HCT116 (cell line): ENCODE data around the gene AP3B1. TPM values are rescaled to one million over a fixed set of nuclear protein-coding genes. Genes with fewer than 3 reads are reported as not detected.

Source experiments
- ATAC-seq: fragments of 200-7000 bp; cut with Tn5 transposase; 2 replicates; pipeline ENCODE4 v1.9.1; 2020; ENCODE audit warnings: mild to moderate bottlenecking, moderate library complexity
- BruUV-seq: library from RNA; stranded (reverse); fragments of 400-500 nt; replicated peaks from 2 replicates; lab custom pipeline; 2021; lab: Mats Ljungman, UMichigan
- CTCF ChIA-PET: fragments of 300-600 bp; sonication (Branson Sonifier 250); formaldehyde crosslinking; loops from one replicate; lab custom pipeline; 2021; ENCODE audit warnings: antibody characterized with exemption; lab: Charles Lee
- POLR2A ChIA-PET: fragments of 300-600, 350-600 bp; sonication (Branson Sonifier 250); formaldehyde crosslinking; loops from one replicate; lab custom pipeline; 2021; ENCODE audit warnings: antibody characterized with exemption; lab: Charles Lee
- RAD21 ChIA-PET, 2 experiments: fragments of 300-600 bp; sonication (Branson Sonifier 250); formaldehyde crosslinking; loops; one replicate each; lab custom pipeline; 2023; ENCODE audit warnings: low total read pairs in 2 of 2; ENCODE audit not compliant: uncharacterized antibody in 2 of 2, unreplicated experiment in 2 of 2, low non-redundant PET in 1 of 2; lab: Charles Lee
- DNase-seq: peaks from one replicate; pipeline ENCODE4 v3.0.0-alpha.2; 2010; ENCODE audit warnings: low read depth, low spot score
- H2AFZ ChIP-seq: fragments of 200-600 bp; shearing (Covaris generic), sonication (generic); 2 replicates; pipeline ENCODE4 v1.6.1; 2017; ENCODE audit warnings: low read depth, mixed run types, mixed read lengths, antibody characterized with exemption, low read length; ENCODE audit not compliant: poor library complexity, severe bottlenecking
- H3K27ac ChIP-seq: 2 replicates; pipeline ENCODE4 v1.5.1; 2012; ENCODE audit warnings: low read depth, low read length
- H3K27me3 ChIP-seq: fragments of 200-600 bp; sonication (generic); 2 replicates; pipeline ENCODE4 v1.6.1; 2016; ENCODE audit warnings: mixed run types, low read length, mixed read lengths; ENCODE audit not compliant: insufficient read depth
- H3K36me3 ChIP-seq, 2 experiments: fragments of 200-500 bp in 1 of 2; fragments of 200-600 bp in 1 of 2; sonication (Bioruptor generic) in 1 of 2; sonication (generic) in 1 of 2; 2 replicates each; pipeline versions ENCODE4 v1.5.1 to v1.6.1; 2014 to 2016; ENCODE audit warnings: low read length in 2 of 2, inconsistent platforms in 1 of 2, mixed read lengths in 1 of 2, mixed run types in 1 of 2; ENCODE audit not compliant: insufficient read depth in 2 of 2, control insufficient read depth in 1 of 2
- H3K4me1 ChIP-seq, 2 experiments: fragments of 200-600 bp in 1 of 2; sonication (generic) in 1 of 2; 2 replicates each; pipeline versions ENCODE4 v1.5.1 to v1.6.1; 2012 to 2017; ENCODE audit warnings: low read length in 2 of 2, inconsistent platforms in 1 of 2, mild to moderate bottlenecking in 1 of 2, mixed read lengths in 1 of 2, mixed run types in 1 of 2, moderate library complexity in 1 of 2; ENCODE audit not compliant: insufficient read depth in 2 of 2, control insufficient read depth in 1 of 2
- H3K4me2 ChIP-seq: fragments of 200-600 bp; sonication (generic); 2 replicates; pipeline ENCODE4 v1.6.1; 2017; ENCODE audit warnings: mixed run types, low read length, mixed read lengths
- H3K4me3 ChIP-seq, 2 experiments: fragments of 200-600 bp in 1 of 2; sonication (generic) in 1 of 2; replicated peaks in 1 of 2; 2 replicates each; pipeline ENCODE4 v1.5.1; 2011 to 2016; ENCODE audit warnings: low read length in 2 of 2, control low read depth in 1 of 2, low read depth in 1 of 2, mild to moderate bottlenecking in 1 of 2, mixed read lengths in 1 of 2, mixed run types in 1 of 2
- H3K79me2 ChIP-seq: fragments of 200-600 bp; sonication (generic); 2 replicates; pipeline ENCODE4 v1.6.1; 2017; ENCODE audit warnings: mild to moderate bottlenecking, mixed run types, low read length, moderate library complexity, mixed read lengths; ENCODE audit not compliant: insufficient read depth
- H3K9ac ChIP-seq: fragments of 200-600 bp; sonication (generic); 2 replicates; pipeline ENCODE4 v1.6.1; 2016; ENCODE audit warnings: low read length, mixed read lengths
- H3K9me2 ChIP-seq: fragments of 200-600 bp; sonication (generic), shearing (Covaris generic); 2 replicates; pipeline ENCODE4 v1.6.1; 2017; ENCODE audit warnings: mixed run types, mild to moderate bottlenecking, moderate library complexity; ENCODE audit not compliant: insufficient read depth
- H3K9me3 ChIP-seq, 2 experiments: fragments of 200-500 bp in 1 of 2; fragments of 200-600 bp in 1 of 2; sonication (Bioruptor generic) in 1 of 2; sonication (generic) in 1 of 2; 2 replicates each; pipeline ENCODE4 v1.6.1; 2014 to 2017; ENCODE audit warnings: low read length in 2 of 2, mixed read lengths in 2 of 2, inconsistent platforms in 1 of 2, low read depth in 1 of 2, mild to moderate bottlenecking in 1 of 2, mixed run types in 1 of 2, moderate library complexity in 1 of 2; ENCODE audit not compliant: control insufficient read depth in 1 of 2, insufficient read depth in 1 of 2
- H4K20me1 ChIP-seq: fragments of 200-600 bp; sonication (generic), shearing (Covaris generic); 2 replicates; pipeline ENCODE4 v1.6.1; 2017; ENCODE audit warnings: mixed run types, mild to moderate bottlenecking, moderate library complexity; ENCODE audit not compliant: insufficient read depth
- CEBPB ChIP-seq: IDR thresholded peaks from 2 replicates; pipeline ENCODE4 v1.6.1; 2012; ENCODE audit warnings: low read depth
- EGR1 ChIP-seq: IDR thresholded peaks from 2 replicates; pipeline ENCODE4 v1.6.1; 2012; ENCODE audit warnings: low read depth
- EZH2 ChIP-seq: fragments of 200-600 bp; sonication (generic); IDR thresholded peaks from 2 replicates; pipeline ENCODE4 v1.6.1; 2017; ENCODE audit warnings: antibody characterized with exemption, mixed run types
- EZH2phosphoT487 ChIP-seq: fragments of 200-600 bp; IDR thresholded peaks from 2 replicates; pipeline ENCODE4 v1.6.1; 2018; ENCODE audit warnings: antibody characterized with exemption, borderline replicate concordance
- FOSL1 ChIP-seq: IDR thresholded peaks from 2 replicates; pipeline ENCODE4 v1.6.1; 2012; ENCODE audit warnings: low read depth
- JUND ChIP-seq: IDR thresholded peaks from 2 replicates; pipeline ENCODE4 v1.6.1; 2012
- POLR2A ChIP-seq: IDR thresholded peaks from 2 replicates; pipeline ENCODE4 v1.7.0; 2011; ENCODE audit warnings: borderline replicate concordance; ENCODE audit not compliant: insufficient read depth, insufficient read length; ENCODE audit errors: extremely low read depth
- RAD21 ChIP-seq: IDR thresholded peaks from 2 replicates; pipeline ENCODE4 v1.6.1; 2012; ENCODE audit warnings: low read depth, mild to moderate bottlenecking
- SIN3A ChIP-seq: IDR thresholded peaks from 2 replicates; pipeline ENCODE4 v1.6.1; 2012; ENCODE audit warnings: low read depth
- SRF ChIP-seq: IDR thresholded peaks from 2 replicates; pipeline ENCODE4 v1.6.1; 2012; ENCODE audit warnings: low read depth
- TCF7L2 ChIP-seq: IDR thresholded peaks from 2 replicates; pipeline ENCODE4 v1.7.0; 2011; ENCODE audit warnings: borderline replicate concordance, inconsistent platforms; ENCODE audit not compliant: insufficient read depth, insufficient read length; ENCODE audit errors: extremely low read depth
- YY1 ChIP-seq: IDR thresholded peaks from 2 replicates; pipeline ENCODE4 v1.6.1; 2011; ENCODE audit warnings: low read length, low read depth, moderate library complexity, mild to moderate bottlenecking; ENCODE audit not compliant: insufficient replicate concordance; ENCODE audit errors: extremely low read depth
- ZFX ChIP-seq: fragments of 450-650 bp; IDR thresholded peaks from 2 replicates; pipeline ENCODE4 v1.6.1; 2017
- ZNF274 ChIP-seq: fragments of 200-500 bp; sonication (Bioruptor generic); IDR thresholded peaks from 2 replicates; pipeline ENCODE4 v1.6.1; 2014; ENCODE audit warnings: mild to moderate bottlenecking, low read depth, low read length, inconsistent platforms
- intact Hi-C: fragments of 100-400 bp; cut with micrococcal nuclease; formaldehyde crosslinking; loops from 2 replicates; pipeline ENCODE4 v1.10.0; 2022
- total RNA-seq: library from RNA; stranded (reverse); gene quantifications from one replicate; pipeline ENCODE4 v1.2.1, GENCODE V29; 2021; ENCODE audit not compliant: unreplicated experiment
- TF ChIP-seq, protein P1 (sequence below): IDR thresholded peaks from 2 replicates; pipeline ENCODE4 v1.6.1; 2011; ENCODE audit warnings: mild to moderate bottlenecking, low read length, moderate library complexity; ENCODE audit not compliant: insufficient replicate concordance; ENCODE audit errors: extremely low read depth

Gene AP3B1
- total RNA-seq, 1 experiment from 2014 or later = 54.5 TPM

DNA sequence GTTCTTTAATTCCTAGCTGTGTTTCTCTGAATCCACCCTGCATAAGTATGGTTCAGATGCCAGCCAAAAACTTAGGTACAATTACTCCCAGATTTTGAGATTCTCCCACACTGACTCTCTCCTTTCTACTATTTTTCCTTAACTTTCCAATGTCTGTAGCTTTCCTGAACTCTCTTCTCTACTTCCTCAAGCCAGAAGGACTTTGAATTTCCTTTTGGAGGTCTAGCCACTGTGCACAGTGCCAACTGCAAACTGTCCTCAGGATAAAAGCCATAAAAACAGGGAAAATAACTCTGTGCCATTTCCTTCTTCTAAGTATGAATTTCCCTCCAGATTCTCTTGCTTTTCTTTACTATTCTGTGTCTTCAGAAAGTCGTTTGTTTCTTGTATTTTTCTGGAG lies 157.2 kb downstream of the AP3B1 start:
- CTCF ChIA-PET = interaction anchor here (1.6 kb wide), 1 partner anchor 9 kb away, joined by 8 read pairs; no protein-coding TSS in a partner anchor
- Histone ChIP-seq H3K27me3 (no peaks in the 10 kb centered on the region), H3K27ac (no peak overlapping the region)

DNA sequence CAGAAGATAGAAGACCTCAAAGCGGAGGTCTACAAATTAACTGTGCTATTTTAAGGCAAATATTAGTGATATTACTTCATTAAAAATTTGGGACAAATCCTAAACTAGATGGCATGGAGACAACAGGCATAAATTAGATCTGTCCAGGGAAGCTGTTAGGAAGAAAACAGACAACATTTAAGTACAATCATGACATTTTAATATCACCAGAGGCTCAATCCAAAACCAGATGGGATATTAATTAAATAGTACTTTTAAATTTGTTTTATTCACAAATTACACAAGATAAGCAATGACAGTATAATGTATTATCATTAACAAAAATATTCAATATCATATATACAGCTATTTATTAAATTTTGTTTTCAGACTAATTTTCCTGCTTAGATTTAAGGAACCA lies 161.1 kb downstream of the AP3B1 start:
- RAD21 ChIA-PET = no interaction called here

More for the DNA sequence above, 157.2 kb downstream of the AP3B1 start:
- Histone ChIP-seq H3K9me2 (no peaks in the 10 kb centered on the region), H3K9me3 (no peaks in the 10 kb centered on the region), H3K4me3 (no peak overlapping the region), H3K79me2 (no peaks in the 10 kb centered on the region), H3K4me1 (no peaks in the 10 kb centered on the region), H4K20me1 (no peaks in the 10 kb centered on the region), H3K36me3 (0 out of 4 replicates have a peak, but pooled peaks cover 3 to 5% of the 10 kb centered on the region in 2 experiments), H3K9ac (no peak overlapping the region), H3K4me2 (no peak overlapping the region), H2AFZ (no peak overlapping the region)
- ChIA-PET POLR2A (no interaction called here), RAD21 (no interaction called here)
- DNase-seq (no peak), ATAC-seq (no peak)
- no peak for TF ChIP-seq ZFX
- intact Hi-C loops = no loop called here
- no TSS peak for BruUV-seq

DNA sequence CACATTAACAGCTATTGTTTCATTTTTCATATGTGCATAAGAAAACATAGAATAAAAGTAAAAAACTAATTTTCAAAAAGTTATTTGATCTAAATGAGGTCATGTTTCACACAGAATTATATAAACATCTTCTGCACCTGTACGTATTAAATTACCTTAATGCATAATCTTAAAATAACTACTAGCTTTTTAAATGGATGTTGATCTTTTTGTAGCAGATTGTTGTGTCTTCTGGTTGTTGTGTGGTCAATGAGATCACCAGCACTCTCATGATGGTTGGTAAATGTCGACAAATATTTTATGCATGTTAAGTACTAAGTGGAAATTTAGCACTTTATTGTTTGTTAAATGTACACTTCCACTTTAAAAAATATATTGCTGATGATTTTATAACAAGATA lies 162.0 kb downstream of the AP3B1 start:
- Histone ChIP-seq H3K9me3 (no peaks in the 10 kb centered on the region), H4K20me1 (no peaks in the 10 kb centered on the region; the same call in 1 of the 2 replicates), H3K4me3 (no peak overlapping the region), H3K27me3 (no peaks in the 10 kb centered on the region), H3K79me2 (no peaks in the 10 kb centered on the region), H3K4me1 (no peaks in the 10 kb centered on the region), H3K36me3 (no peaks in the 10 kb centered on the region), H3K9me2 (no peaks in the 10 kb centered on the region), H2AFZ (no peak overlapping the region), H3K27ac (no peak overlapping the region), H3K4me2 (no peak overlapping the region), H3K9ac (no peak overlapping the region)
- CTCF ChIA-PET = no interaction called here
- no peak for ATAC-seq
- intact Hi-C loops = no loop called here
- POLR2A ChIA-PET = no interaction called here
- BruUV-seq = no TSS peak
- RAD21 ChIA-PET = no interaction called here
- no peak for DNase-seq
- TF ChIP-seq SRF (no peak), FOSL1 (no peak), EZH2 (no peak), EGR1 (no peak), CEBPB (no peak), ZFX (no peak), TCF7L2 (no peak), SIN3A (no peak), JUND (no peak), POLR2A (no peak), EZH2phosphoT487 (no peak), YY1 (no peak)
- TF ChIP-seq, protein P1, sequence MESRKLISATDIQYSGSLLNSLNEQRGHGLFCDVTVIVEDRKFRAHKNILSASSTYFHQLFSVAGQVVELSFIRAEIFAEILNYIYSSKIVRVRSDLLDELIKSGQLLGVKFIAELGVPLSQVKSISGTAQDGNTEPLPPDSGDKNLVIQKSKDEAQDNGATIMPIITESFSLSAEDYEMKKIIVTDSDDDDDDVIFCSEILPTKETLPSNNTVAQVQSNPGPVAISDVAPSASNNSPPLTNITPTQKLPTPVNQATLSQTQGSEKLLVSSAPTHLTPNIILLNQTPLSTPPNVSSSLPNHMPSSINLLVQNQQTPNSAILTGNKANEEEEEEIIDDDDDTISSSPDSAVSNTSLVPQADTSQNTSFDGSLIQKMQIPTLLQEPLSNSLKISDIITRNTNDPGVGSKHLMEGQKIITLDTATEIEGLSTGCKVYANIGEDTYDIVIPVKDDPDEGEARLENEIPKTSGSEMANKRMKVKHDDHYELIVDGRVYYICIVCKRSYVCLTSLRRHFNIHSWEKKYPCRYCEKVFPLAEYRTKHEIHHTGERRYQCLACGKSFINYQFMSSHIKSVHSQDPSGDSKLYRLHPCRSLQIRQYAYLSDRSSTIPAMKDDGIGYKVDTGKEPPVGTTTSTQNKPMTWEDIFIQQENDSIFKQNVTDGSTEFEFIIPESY = no peak

More for the DNA sequence above, 161.1 kb downstream of the AP3B1 start:
- intact Hi-C loops = no loop called here
- H3K27me3 ChIP-seq = no peaks in the 10 kb centered on the region
- no peak overlapping the region for H3K4me2 ChIP-seq
- ChIA-PET POLR2A (no interaction called here), CTCF (no interaction called here)
- no peak overlapping the region for H3K9ac ChIP-seq
- no peaks in the 10 kb centered on the region for H3K9me3 ChIP-seq
- no peaks in the 10 kb centered on the region for H3K9me2 ChIP-seq
- H2AFZ ChIP-seq = no peak overlapping the region
- H3K36me3 ChIP-seq = no peaks in the 10 kb centered on the region
- BruUV-seq = no TSS peak
- no peak overlapping the region for H3K4me3 ChIP-seq
- no peaks in the 10 kb centered on the region for H3K4me1 ChIP-seq
- TF ChIP-seq RAD21 (no peak), ZNF274 (no peak)
- no peak for DNase-seq
- no peak for ATAC-seq
- no peak overlapping the region for H3K27ac ChIP-seq
- H3K79me2 ChIP-seq = no peaks in the 10 kb centered on the region
- no peaks in the 10 kb centered on the region; the same call in 1 of the 2 replicates for H4K20me1 ChIP-seq
